Osteoblast (primary cell): ENCODE data around the gene BASP1. TPM values are rescaled to one million over a fixed set of nuclear protein-coding genes. Genes with fewer than 3 reads are reported as not detected.

ENCODE experiments used
- DNase-seq: peaks from one replicate; pipeline ENCODE4 v3.0.0; 2011; ENCODE audit warnings: low spot score, mixed read lengths; ENCODE audit not compliant: insufficient read length; ENCODE audit errors: missing footprints
- H2AFZ ChIP-seq: 2 replicates; pipeline ENCODE4 v1.6.0; 2011; ENCODE audit warnings: mild to moderate bottlenecking, low read length
- H3K27ac ChIP-seq: 2 replicates; pipeline ENCODE4 v1.5.1; 2011; ENCODE audit warnings: mild to moderate bottlenecking, low read depth, low read length, moderate library complexity
- H3K27me3 ChIP-seq: 2 replicates; pipeline ENCODE4 v1.6.0; 2012; ENCODE audit warnings: mild to moderate bottlenecking, control low read depth, inconsistent platforms, low read length, moderate library complexity; ENCODE audit not compliant: insufficient read depth
- H3K36me3 ChIP-seq: 2 replicates; pipeline ENCODE4 v1.5.1; 2011; ENCODE audit warnings: mild to moderate bottlenecking, low read length, control low read depth, moderate library complexity; ENCODE audit not compliant: insufficient read depth
- H3K4me1 ChIP-seq: 2 replicates; pipeline ENCODE4 v1.5.1; 2011; ENCODE audit warnings: mild to moderate bottlenecking, low read length, control low read depth, moderate library complexity; ENCODE audit not compliant: insufficient read depth
- H3K4me2 ChIP-seq: 2 replicates; pipeline ENCODE4 v1.6.0; 2011; ENCODE audit warnings: mild to moderate bottlenecking, low read length; ENCODE audit not compliant: insufficient read depth
- H3K4me3 ChIP-seq: fragments of 200-600 bp; sonication (generic); 3 replicates; pipeline ENCODE4 v1.5.1; 2012; ENCODE audit warnings: mild to moderate bottlenecking, low read length, inconsistent platforms; ENCODE audit not compliant: insufficient read depth
- H3K79me2 ChIP-seq: 2 replicates; pipeline ENCODE4 v1.6.0; 2012; ENCODE audit warnings: mild to moderate bottlenecking, low read length, control low read depth, inconsistent platforms; ENCODE audit not compliant: insufficient read depth
- H3K9me3 ChIP-seq: 2 replicates; pipeline ENCODE4 v1.5.1; 2011; ENCODE audit warnings: low read depth, low read length, control low read depth
- H4K20me1 ChIP-seq: 2 replicates; pipeline ENCODE4 v1.6.0; 2012; ENCODE audit warnings: mild to moderate bottlenecking, low read length, control low read depth; ENCODE audit not compliant: insufficient read depth
- total RNA-seq: library from RNA; depleted of rRNA; stranded (reverse); fragments of >200 nt; gene quantifications from 2 replicates; pipeline ENCODE4 v1.2.3, GENCODE V29; 2012
- TF ChIP-seq, protein P1 (sequence below): IDR thresholded peaks from 2 replicates; pipeline ENCODE4 v1.5.1; 2011; ENCODE audit warnings: mild to moderate bottlenecking, low read depth, low read length, moderate library complexity; ENCODE audit errors: extremely low read depth

Gene BASP1
- total RNA-seq, 1 donor = 242 TPM

DNA sequence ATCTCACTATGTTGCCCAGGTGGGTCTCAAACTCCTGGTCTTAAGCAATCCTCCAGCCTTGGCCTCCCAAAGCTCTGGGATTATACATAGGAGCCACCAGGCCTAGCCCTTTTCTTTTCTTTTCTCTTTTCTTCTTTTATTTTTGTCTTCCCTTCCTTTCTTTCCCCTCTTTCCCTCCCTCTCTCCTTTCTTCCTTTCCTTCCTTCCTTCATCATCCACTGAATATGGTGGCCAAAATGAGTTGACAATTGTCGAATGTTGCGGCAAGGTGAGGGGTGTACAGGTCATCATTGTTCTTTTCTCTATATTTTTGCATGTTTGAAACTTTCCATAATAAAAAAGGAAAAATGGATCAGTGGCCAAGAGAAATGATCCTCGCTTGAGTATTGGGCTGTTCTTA lies 32.1 kb upstream of the BASP1 start:
- Histone ChIP-seq H4K20me1 (no peaks in the 10 kb centered on the region), H3K36me3 (no peaks in the 10 kb centered on the region), H3K27ac (peak overlapping the region; percentile 98), H2AFZ (no peak overlapping the region), H3K27me3 (no peaks in the 10 kb centered on the region), H3K4me3 (no peak overlapping the region), H3K4me1 (peaks cover 64% of the 10 kb centered on the region), H3K9me3 (no peaks in the 10 kb centered on the region), H3K4me2 (peak overlapping the region; percentile 47), H3K79me2 (no peaks in the 10 kb centered on the region)
- no peak for DNase-seq
- TF ChIP-seq, protein P1, sequence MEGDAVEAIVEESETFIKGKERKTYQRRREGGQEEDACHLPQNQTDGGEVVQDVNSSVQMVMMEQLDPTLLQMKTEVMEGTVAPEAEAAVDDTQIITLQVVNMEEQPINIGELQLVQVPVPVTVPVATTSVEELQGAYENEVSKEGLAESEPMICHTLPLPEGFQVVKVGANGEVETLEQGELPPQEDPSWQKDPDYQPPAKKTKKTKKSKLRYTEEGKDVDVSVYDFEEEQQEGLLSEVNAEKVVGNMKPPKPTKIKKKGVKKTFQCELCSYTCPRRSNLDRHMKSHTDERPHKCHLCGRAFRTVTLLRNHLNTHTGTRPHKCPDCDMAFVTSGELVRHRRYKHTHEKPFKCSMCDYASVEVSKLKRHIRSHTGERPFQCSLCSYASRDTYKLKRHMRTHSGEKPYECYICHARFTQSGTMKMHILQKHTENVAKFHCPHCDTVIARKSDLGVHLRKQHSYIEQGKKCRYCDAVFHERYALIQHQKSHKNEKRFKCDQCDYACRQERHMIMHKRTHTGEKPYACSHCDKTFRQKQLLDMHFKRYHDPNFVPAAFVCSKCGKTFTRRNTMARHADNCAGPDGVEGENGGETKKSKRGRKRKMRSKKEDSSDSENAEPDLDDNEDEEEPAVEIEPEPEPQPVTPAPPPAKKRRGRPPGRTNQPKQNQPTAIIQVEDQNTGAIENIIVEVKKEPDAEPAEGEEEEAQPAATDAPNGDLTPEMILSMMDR = no peak

DNA sequence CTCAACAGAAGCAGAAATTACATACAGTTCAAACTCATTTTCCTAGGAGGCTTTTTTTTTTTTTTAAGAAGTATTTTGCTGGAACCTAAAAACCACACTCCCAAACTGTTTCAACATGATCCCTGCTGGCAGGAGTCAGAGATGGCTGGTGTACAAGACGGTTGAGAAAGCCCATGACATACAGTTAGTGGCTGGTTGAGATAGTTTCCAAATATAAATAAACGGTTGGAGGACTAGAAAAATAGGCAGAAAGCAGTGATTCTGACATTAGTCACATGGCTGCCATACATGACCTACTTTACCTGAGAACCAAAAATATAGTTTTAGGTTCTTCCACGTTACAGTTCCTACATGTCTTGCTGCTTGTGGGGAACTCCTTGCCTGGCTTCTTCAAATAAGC lies 31.7 kb upstream of the BASP1 start:
- Histone ChIP-seq H4K20me1 (no peaks in the 10 kb centered on the region), H2AFZ (peak overlapping the region; percentile 27), H3K79me2 (no peaks in the 10 kb centered on the region), H3K9me3 (no peaks in the 10 kb centered on the region), H3K4me2 (peak overlapping the region; percentile 47), H3K36me3 (no peaks in the 10 kb centered on the region), H3K4me1 (peaks cover 62% of the 10 kb centered on the region), H3K4me3 (no peak overlapping the region), H3K27ac (peak overlapping the region; percentile 98), H3K27me3 (no peaks in the 10 kb centered on the region)
- peak; percentile 79 for DNase-seq
- TF ChIP-seq, protein P1 = no peak

DNA sequence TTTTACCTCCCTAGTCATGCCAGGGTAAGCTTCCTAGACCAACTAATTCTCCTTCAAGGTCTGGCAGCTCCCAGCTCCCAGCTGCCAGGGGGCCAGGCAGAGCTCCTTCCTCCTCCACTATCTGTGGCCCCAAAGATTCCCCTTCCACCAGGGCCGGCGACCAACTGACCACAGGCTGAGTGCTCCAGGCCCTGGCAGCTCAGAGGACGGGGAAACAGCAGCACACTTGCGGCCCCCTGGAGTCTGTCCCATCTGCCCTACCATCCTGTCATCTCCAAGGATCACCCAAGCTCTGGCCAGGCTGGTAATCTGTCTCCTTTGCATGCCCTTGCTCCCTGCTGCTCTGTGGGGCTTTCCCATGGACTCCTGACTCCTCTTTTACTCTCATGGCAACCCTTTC lies 31.2 kb upstream of the BASP1 start:
- H3K36me3 ChIP-seq = no peaks in the 10 kb centered on the region
- H2AFZ ChIP-seq = peak overlapping the region; percentile 27
- TF ChIP-seq, protein P1 = no peak
- H4K20me1 ChIP-seq = no peaks in the 10 kb centered on the region
- no peaks in the 10 kb centered on the region for H3K9me3 ChIP-seq
- H3K27me3 ChIP-seq = no peaks in the 10 kb centered on the region
- no peak for DNase-seq
- peak overlapping the region; percentile 40 for H3K4me2 ChIP-seq
- H3K27ac ChIP-seq = peak overlapping the region; percentile 98
- H3K4me1 ChIP-seq = peaks cover 62% of the 10 kb centered on the region
- no peaks in the 10 kb centered on the region for H3K79me2 ChIP-seq
- H3K4me3 ChIP-seq = no peak overlapping the region

DNA sequence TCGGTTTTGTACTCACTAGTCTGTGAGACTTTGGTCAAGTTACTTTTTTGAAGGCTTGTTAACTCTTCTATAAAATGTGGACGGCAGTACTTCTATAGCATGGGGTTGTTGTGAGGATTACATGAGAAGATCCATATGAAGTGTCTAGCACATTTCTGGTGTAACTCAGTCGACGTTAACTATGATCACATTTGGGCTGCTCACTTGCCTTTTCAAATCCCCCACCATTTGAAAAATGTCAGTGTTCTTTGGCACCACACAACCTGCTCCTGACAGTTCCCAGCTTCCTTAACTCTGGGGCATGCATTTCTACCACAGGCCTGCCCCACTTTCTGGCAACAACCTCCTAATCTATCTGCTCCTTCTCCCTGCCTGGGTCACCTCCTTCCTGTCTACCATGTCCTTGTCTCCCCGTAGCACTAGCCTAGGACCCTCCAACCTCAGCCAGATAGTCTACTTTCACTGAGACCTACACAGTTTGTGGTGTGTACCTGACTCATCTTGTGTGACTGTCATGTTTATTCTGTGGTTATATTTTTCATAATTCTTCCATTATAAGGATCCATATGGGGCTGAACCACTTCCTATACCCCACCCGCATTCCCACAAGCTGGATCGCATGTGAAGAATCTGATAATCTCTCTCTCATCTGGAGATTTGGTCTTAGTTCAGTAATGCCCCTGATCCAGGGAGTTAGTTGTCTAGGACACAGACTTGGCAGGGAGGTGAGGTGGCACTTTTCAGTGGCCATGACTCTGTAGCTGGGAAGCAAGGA lies 30.2 kb upstream of the BASP1 start:
- TF ChIP-seq, protein P1 = no peak
- Histone ChIP-seq H3K4me2 (no peak overlapping the region), H3K4me3 (no peak overlapping the region), H3K9me3 (no peaks in the 10 kb centered on the region), H3K79me2 (no peaks in the 10 kb centered on the region), H2AFZ (peak overlapping the region; percentile 64), H4K20me1 (no peaks in the 10 kb centered on the region), H3K4me1 (peaks cover 63% of the 10 kb centered on the region), H3K27ac (peak overlapping the region; percentile 98), H3K36me3 (no peaks in the 10 kb centered on the region), H3K27me3 (no peaks in the 10 kb centered on the region)
- DNase-seq = peak; percentile 80
